HepG2 (cell line): ENCODE measurements around the gene TMEM184B. TPM values are rescaled to one million over a fixed set of nuclear protein-coding genes. Genes with fewer than 3 reads are reported as not detected.

Source experiments
- ATAC-seq: fragments of 200-7000 bp; cut with Tn5 transposase; 3 replicates; pipeline ENCODE4 v1.9.1; 2020; ENCODE audit warnings: mild to moderate bottlenecking, moderate library complexity
- BruUV-seq: library from RNA; stranded (reverse); fragments of 400-500 nt; replicated peaks from 2 replicates; lab custom pipeline; 2021; lab: Mats Ljungman, UMichigan
- CTCF ChIA-PET: fragments of 300-600 bp; formaldehyde crosslinking; extraction: SDS; loops from one replicate; lab custom pipeline; 2021; ENCODE audit warnings: low total read pairs, inconsistent platforms, low intra/inter-chr PET ratio; lab: Yijun Ruan, JAX
- POLR2A ChIA-PET: fragments of 350-600 bp; sonication (Branson Sonifier 250); formaldehyde crosslinking; loops from one replicate; lab custom pipeline; 2020; ENCODE audit warnings: antibody characterized with exemption, inconsistent platforms; lab: Yijun Ruan, JAX
- DNase-seq: peaks from one replicate; pipeline ENCODE4 v3.0.0-alpha.2; 2015; ENCODE audit warnings: low spot score
- FAIRE-seq: peaks from 3 replicates; lab custom pipeline; 2011; peaks lifted over from hg19 to GRCh38; lab: Jason Lieb, UNC
- H2AFZ ChIP-seq: one replicate; pipeline ENCODE4 v1.6.1; 2011; ENCODE audit warnings: low read length, inconsistent platforms
- H3K27ac ChIP-seq: fragments of 300-600 bp; 3 replicates; pipeline ENCODE4 v1.8.0; 2011; ENCODE audit warnings: mixed run types, mild to moderate bottlenecking, mixed read lengths, low read length, inconsistent platforms; ENCODE audit not compliant: insufficient read depth; ENCODE audit errors: extremely low read length
- H3K27me3 ChIP-seq, 2 experiments: fragments of 200-600 bp in 1 of 2; 2 replicates in 1 of 2; 3 replicates in 1 of 2; pipeline versions ENCODE4 v1.6.0 to v1.8.0; 2011; ENCODE audit warnings: low read length in 2 of 2, mild to moderate bottlenecking in 2 of 2, moderate library complexity in 2 of 2, inconsistent platforms in 1 of 2; ENCODE audit not compliant: insufficient read depth in 2 of 2, control insufficient read depth in 1 of 2
- H3K36me3 ChIP-seq, 2 experiments: fragments of 200-600 bp in 1 of 2; replicated peaks in 1 of 2; 2 replicates in 1 of 2; 3 replicates in 1 of 2; pipeline versions ENCODE4 v1.5.1 to v1.8.0; 2011; ENCODE audit warnings: low read length in 2 of 2, inconsistent platforms in 1 of 2; ENCODE audit not compliant: insufficient read depth in 2 of 2, control insufficient read depth in 1 of 2
- H3K4me1 ChIP-seq: 2 replicates; pipeline ENCODE4 v1.5.1; 2012; ENCODE audit warnings: low read length, inconsistent platforms; ENCODE audit not compliant: insufficient read depth
- H3K4me2 ChIP-seq: 2 replicates; pipeline ENCODE4 v1.6.0; 2011; ENCODE audit warnings: low read depth, low read length, inconsistent platforms
- H3K4me3 ChIP-seq, 3 experiments: fragments of 200-600 bp in 1 of 3; sonication (generic), shearing (Covaris generic) in 1 of 3; replicated peaks in 1 of 3; 2 replicates each; pipeline ENCODE4 v1.5.1; 2011 to 2016; ENCODE audit warnings: low read length in 3 of 3, inconsistent platforms in 2 of 3, low read depth in 2 of 3, mild to moderate bottlenecking in 2 of 3, control low read depth in 1 of 3, mixed read lengths in 1 of 3; ENCODE audit not compliant: insufficient read depth in 1 of 3
- H3K79me2 ChIP-seq: one replicate; pipeline ENCODE4 v1.6.1; 2011; ENCODE audit warnings: low read length, inconsistent platforms; ENCODE audit not compliant: insufficient read depth
- H3K9ac ChIP-seq: 2 replicates; pipeline ENCODE4 v1.6.0; 2011; ENCODE audit warnings: mild to moderate bottlenecking, low read depth, low read length, inconsistent platforms; ENCODE audit not compliant: insufficient read depth
- H3K9me3 ChIP-seq: 2 replicates; pipeline ENCODE4 v1.5.1; 2012; ENCODE audit warnings: mild to moderate bottlenecking, low read length
- H4K20me1 ChIP-seq: 2 replicates; pipeline ENCODE4 v1.6.0; 2011; ENCODE audit warnings: inconsistent platforms, mild to moderate bottlenecking, low read length, moderate library complexity; ENCODE audit not compliant: insufficient read depth
- CCAR2 ChIP-seq: fragments of 200-400 bp; formaldehyde crosslinking; optimal IDR thresholded peaks from 2 replicates; pipeline ENCODE3; 2018; ENCODE audit warnings: low read depth, mild to moderate bottlenecking, low read length, moderate library complexity
- CENPT ChIP-seq: sonication (generic); formaldehyde crosslinking; IDR thresholded peaks from 2 replicates; pipeline ENCODE4 v1.8.0; 2022; ENCODE audit warnings: low read depth, mild to moderate bottlenecking, moderate library complexity, missing genetic modification reagents
- GMEB1 ChIP-seq: sonication (generic); formaldehyde crosslinking; IDR thresholded peaks from 2 replicates; pipeline ENCODE4 v1.5.1; 2020; ENCODE audit warnings: missing genetic modification reagents, mild to moderate bottlenecking, borderline replicate concordance
- HCFC1 ChIP-seq: fragments of 150-350 bp; IDR thresholded peaks from 2 replicates; pipeline ENCODE4 v1.6.1; 2014; ENCODE audit warnings: low read depth, low read length
- JUND ChIP-seq: sonication (generic); formaldehyde crosslinking; IDR thresholded peaks from 2 replicates; pipeline ENCODE4 v1.8.0; 2022; ENCODE audit warnings: mild to moderate bottlenecking, missing genetic modification reagents
- KAT2B ChIP-seq: fragments of 150-350 bp; IDR thresholded peaks from 2 replicates; pipeline ENCODE4 v1.6.1; 2014; ENCODE audit warnings: low read depth, low read length, borderline replicate concordance
- LCORL ChIP-seq, 2 experiments: fragments of 450-650 bp in 1 of 2; sonication (generic) in 1 of 2; formaldehyde crosslinking in 1 of 2; IDR thresholded peaks; 2 replicates each; pipeline versions ENCODE4 v1.5.0 to v1.6.1; 2017 to 2020; ENCODE audit warnings: antibody characterized with exemption in 1 of 2, missing genetic modification reagents in 1 of 2
- NR2C2 ChIP-seq: sonication (generic); formaldehyde crosslinking; IDR thresholded peaks from 2 replicates; pipeline ENCODE4 v1.4.0; 2020; ENCODE audit warnings: missing genetic modification reagents, mild to moderate bottlenecking, moderate library complexity, borderline replicate concordance
- RAD21 ChIP-seq: fragments of 450-650 bp; formaldehyde crosslinking; IDR thresholded peaks from 2 replicates; pipeline ENCODE4 v1.5.0; 2020; ENCODE audit warnings: mild to moderate bottlenecking
- SAFB2 ChIP-seq: sonication (generic); formaldehyde crosslinking; IDR thresholded peaks from 2 replicates; pipeline ENCODE4 v1.5.1; 2020; ENCODE audit warnings: missing genetic modification reagents, low read depth, mild to moderate bottlenecking, borderline replicate concordance
- SIX1 ChIP-seq: sonication (generic); formaldehyde crosslinking; IDR thresholded peaks from 2 replicates; pipeline ENCODE4 v1.4.0; 2020; ENCODE audit warnings: missing genetic modification reagents, borderline replicate concordance
- SMAD3 ChIP-seq: sonication (generic); formaldehyde crosslinking; IDR thresholded peaks from 2 replicates; pipeline ENCODE4 v1.4.0; 2020; ENCODE audit warnings: missing genetic modification reagents
- SMC3 ChIP-seq: IDR thresholded peaks from 2 replicates; pipeline ENCODE4 v1.6.1; 2011; ENCODE audit warnings: low read length, improper control_type of control experiment
- STAG1 ChIP-seq: sonication (generic); formaldehyde crosslinking; IDR thresholded peaks from 2 replicates; pipeline ENCODE4 v1.4.0; 2020; ENCODE audit warnings: missing genetic modification reagents
- TEAD3 ChIP-seq: optimal IDR thresholded peaks from 2 replicates; pipeline ENCODE3; 2016; ENCODE audit warnings: borderline replicate concordance
- ZBTB26 ChIP-seq: IDR thresholded peaks from 2 replicates; pipeline ENCODE4 v1.6.1; 2016; ENCODE audit warnings: missing compliant biosample characterization, missing genetic modification reagents, borderline replicate concordance
- ZBTB38 ChIP-seq: sonication (generic); formaldehyde crosslinking; IDR thresholded peaks from 2 replicates; pipeline ENCODE4 v1.5.1; 2020; ENCODE audit warnings: mild to moderate bottlenecking, missing genetic modification reagents
- ZMYM3 ChIP-seq: sonication (generic); formaldehyde crosslinking; IDR thresholded peaks from 2 replicates; pipeline ENCODE4 v1.5.1; 2020; ENCODE audit warnings: mild to moderate bottlenecking, missing genetic modification reagents
- ZNF256 ChIP-seq: sonication (generic); formaldehyde crosslinking; conservative IDR thresholded peaks from 2 replicates; pipeline ENCODE4 v1.4.0; 2020; ENCODE audit warnings: missing genetic modification reagents
- ZNF660 ChIP-seq: sonication (generic); formaldehyde crosslinking; IDR thresholded peaks from 2 replicates; pipeline ENCODE4 v1.5.1; 2020; ENCODE audit warnings: mild to moderate bottlenecking, low read depth, missing genetic modification reagents, borderline replicate concordance
- WGBS: methylation state at CpG from one replicate; pipeline ENCODE4 v1.1.6; 2017; ENCODE audit warnings: low lambda C conversion rate; 5-methylcytosine and 5-hydroxymethylcytosine counted together
- in situ Hi-C: cut with HindIII; loops from 2 replicates; pipeline ENCODE4 v1.10.0; 2017; ENCODE audit warnings: low pct_unique_long_range_greater_than_20kb; ENCODE audit not compliant: extremely low pct_ligation_motif_present
- intact Hi-C: fragments of 100-400 bp; cut with micrococcal nuclease; formaldehyde crosslinking; loops from one replicate; pipeline ENCODE4 v1.10.0; 2022; ENCODE audit not compliant: unreplicated experiment
- polyA plus RNA-seq, 8 experiments: library from polyadenylated mRNA; depleted of rRNA in 3 of 8; stranded (reverse) in 7 of 8; unstranded in 1 of 8; fragments of >200 nt; fragmentation: Illumina TruSeq in 4 of 8; extraction: Trizol in 4 of 8; gene quantifications; 2 replicates each; pipeline versions ENCODE4 v1.2.1 to v1.2.3, GENCODE V29; 2011 to 2016; ENCODE audit warnings: low read depth in 4 of 8, missing spikeins in 1 of 8, mixed read lengths in 1 of 8; ENCODE audit not compliant: insufficient read depth in 1 of 8
- total RNA-seq, 5 experiments: library from RNA; depleted of rRNA; stranded (reverse); fragments of >200 nt; fragmentation: Illumina TruSeq; extraction: Trizol; gene quantifications; 2 replicates each; pipeline ENCODE4 v1.2.3, GENCODE V29; 2016; ENCODE audit warnings: low read depth in 1 of 5

TMEM184B gene
- total and polyA plus RNA-seq, 2 of the 13 experiments (the other 11 are each of a cell fraction or from before 2014, with no cell fraction given) = 15.9 to 16.0 TPM

- TF ChIP-seq TEAD3 (no peak), ZNF256 (CRISPR knock-in tag) (no peak), KAT2B (no peak), CCAR2 (no peak), NR2C2 (CRISPR knock-in tag) (no peak), SAFB2 (CRISPR knock-in tag) (no peak)
These were observed 41.9 kb downstream of the TMEM184B start (continued) for GRCh38 chr22:38230916-38231315.

- Histone ChIP-seq H3K27me3 (no peaks in the 10 kb centered on the region), H3K4me3 (no peak overlapping the region), H3K9me3 (no peaks in the 10 kb centered on the region), H3K4me2 (no peak overlapping the region), H3K36me3 (peaks cover 15 to 44% of the 10 kb centered on the region in 2 experiments; a peak in 4 of 5 replicates), H3K79me2 (no peaks in the 10 kb centered on the region), H4K20me1 (no peaks in the 10 kb centered on the region), H3K4me1 (peaks cover 26% of the 10 kb centered on the region), H2AFZ (no peak overlapping the region), H3K27ac (no peak overlapping the region), H3K9ac (no peak overlapping the region)
- intact Hi-C loops = no loop called here
- no peak for FAIRE-seq
- DNase-seq = peak; percentile 20
- in situ Hi-C loops = no loop called here
- WGBS = 97% methylated on average over 11 of the region's 15 CpGs
- ChIA-PET POLR2A (no interaction called here), CTCF (interaction anchor here (0.7 kb wide), 1 partner anchor 129 kb away, joined by 3 read pairs; no protein-coding TSS in a partner anchor)
- no TSS peak for BruUV-seq
- no peak for ATAC-seq
- TF ChIP-seq SMAD3 (CRISPR knock-in tag) = no peak
- TF ChIP-seq ZNF660 (CRISPR knock-in tag) = no peak
- 0 out of 2 replicates have a peak, but pooled peaks have one; percentile 14 for TF ChIP-seq RAD21 (CRISPR knock-in tag)
- peak; percentile 63 for TF ChIP-seq STAG1
- TF ChIP-seq ZBTB38 (CRISPR knock-in tag) = 0 out of 2 replicates have a peak, but pooled peaks have one; percentile 38
- TF ChIP-seq GMEB1 (CRISPR knock-in tag) = no peak
- TF ChIP-seq JUND (CRISPR knock-in tag) = no peak
- TF ChIP-seq SIX1 = no peak
- TF ChIP-seq ZBTB26 (CRISPR knock-in tag) = peak; percentile 64; the same call in 1 of the 2 replicates
- no peak for TF ChIP-seq LCORL (IDR thresholded peaks at IDR 0.05)
- no peak for TF ChIP-seq LCORL (CRISPR knock-in tag; IDR thresholded peaks at IDR 0.05)
- no peak for TF ChIP-seq CENPT (CRISPR knock-in tag)
- TF ChIP-seq HCFC1 = no peak
- TF ChIP-seq ZMYM3 (CRISPR knock-in tag) = no peak
- TF ChIP-seq SMC3 = peak; percentile 30; the same call in 1 of the 2 replicates
These were observed 42.5 kb downstream of the TMEM184B start for GRCh38 chr22:38230108-38230825.
